NCI-H2107 treated with DMSO at 0.1 percent for 48 hours (cell line): ENCODE results near the gene CWC22.
"Not testable (repeated sequence)": the region's sequence is repeated elsewhere in the genome, so short reads cannot be mapped to it uniquely, and the experiment has no call there.

Experiments
- DNase-seq: peaks from one replicate; lab custom pipeline; 2025; ENCODE audit not compliant: unreplicated experiment; lab: John Stamatoyannopoulos, UW

CWC22 gene

GRCh38 chr2:180003559-180003958 lies 3.5 kb downstream of the CWC22 start:
- DNase-seq, result no peak

GRCh38 chr2:180003073-180003472 lies 4.0 kb downstream of the CWC22 start:
- DNase-seq, result no peak

GRCh38 chr2:180002198-180002770 lies 4.8 kb downstream of the CWC22 start:
- no peak for DNase-seq

GRCh38 chr2:180001726-180002125 lies 5.4 kb downstream of the CWC22 start:
- DNase-seq, result no peak

- DNase-seq, result no peak
Observed at GRCh38 chr2:180000434-180000833, 6.7 kb downstream of the CWC22 start.

- DNase-seq, result no peak
Observed at GRCh38 chr2:179999000-179999399, 8.1 kb downstream of the CWC22 start.

GRCh38 chr2:179995741-179996515 lies 11.2 kb downstream of the CWC22 start:
- DNase-seq, result no peak

- DNase-seq, result no peak
Observed at GRCh38 chr2:179991344-179991743, 15.8 kb downstream of the CWC22 start.

- no peak for DNase-seq
Observed at GRCh38 chr2:179990676-179991317, 16.3 kb downstream of the CWC22 start.

GRCh38 chr2:179987916-179988315 lies 19.2 kb downstream of the CWC22 start:
- DNase-seq, result no peak

- no peak for DNase-seq
Observed at GRCh38 chr2:179985163-179985820, 21.8 kb downstream of the CWC22 start.

GRCh38 chr2:179983250-179983932 lies 23.7 kb downstream of the CWC22 start:
- no peak for DNase-seq

GRCh38 chr2:179981085-179981484 lies 26.0 kb downstream of the CWC22 start:
- peak; percentile 58 for DNase-seq

GRCh38 chr2:179974761-179975160 lies 32.3 kb downstream of the CWC22 start:
- DNase-seq, result no peak

GRCh38 chr2:179966778-179967394 lies 40.2 kb downstream of the CWC22 start:
- DNase-seq, result no peak

- DNase-seq, result no peak
Observed at GRCh38 chr2:179965291-179966258, 41.5 kb downstream of the CWC22 start.

- DNase-seq, result no peak
Observed at GRCh38 chr2:179963626-179964025, 43.5 kb downstream of the CWC22 start.

- not testable (repeated sequence) for DNase-seq
Observed at GRCh38 chr2:179958251-179958650, 48.8 kb downstream of the CWC22 start.

GRCh38 chr2:179954026-179954425 lies 53.1 kb downstream of the CWC22 start:
- no peak for DNase-seq

GRCh38 chr2:179953359-179953758 lies 53.7 kb downstream of the CWC22 start:
- no peak for DNase-seq
